ENCODE measurements around the gene TM9SF3.

Gene TM9SF3

DNA sequence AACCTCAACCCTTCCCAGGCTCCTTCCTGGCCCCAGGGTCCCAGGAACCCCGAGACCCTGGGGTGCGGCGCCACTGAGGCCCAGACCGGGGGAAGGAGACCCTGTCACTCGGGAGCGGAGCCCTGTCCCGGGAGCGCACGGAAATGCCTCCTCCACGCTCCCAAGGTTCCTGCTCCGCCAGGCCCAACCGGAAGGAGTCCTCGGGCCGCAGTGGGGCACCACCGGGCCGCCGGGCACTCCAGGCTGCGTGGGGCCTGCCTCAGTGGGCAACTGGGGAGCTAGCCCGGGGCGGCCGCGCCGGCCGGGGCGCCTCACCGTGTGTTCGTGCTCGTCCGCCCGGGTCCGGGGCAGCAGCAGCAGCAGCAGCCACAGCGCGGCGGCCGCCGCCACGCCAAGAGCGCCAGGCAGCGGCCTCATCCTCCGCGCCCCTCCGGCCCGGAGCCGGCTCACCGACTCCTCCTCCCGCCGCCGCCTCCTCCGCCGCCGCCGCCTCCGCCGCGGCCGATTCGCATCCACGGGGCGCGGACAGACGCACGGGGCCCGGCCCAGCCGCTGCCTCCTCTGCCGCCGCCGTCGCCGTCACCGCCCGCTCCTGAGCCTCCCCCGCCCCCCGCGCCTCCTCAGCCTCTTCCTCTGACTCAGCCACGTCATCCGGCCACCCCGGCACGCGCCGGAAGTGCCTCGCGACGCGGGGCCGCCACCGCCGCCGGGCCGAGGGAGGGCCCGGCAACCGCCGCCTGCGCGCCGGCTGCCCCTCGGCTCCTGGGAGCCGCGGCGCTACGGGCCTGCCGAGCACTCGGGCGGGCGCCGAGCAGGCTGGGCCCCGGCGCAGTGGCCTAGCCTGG is at the start of gene TM9SF3:
TSS of gene TM9SF3 (minus strand) at position 594 of the 845 bp plus-strand sequence. CDS start at position 417, 177 bp downstream.
- DNase-seq (ENCODE audit: low read depth) = no peak

DNA sequence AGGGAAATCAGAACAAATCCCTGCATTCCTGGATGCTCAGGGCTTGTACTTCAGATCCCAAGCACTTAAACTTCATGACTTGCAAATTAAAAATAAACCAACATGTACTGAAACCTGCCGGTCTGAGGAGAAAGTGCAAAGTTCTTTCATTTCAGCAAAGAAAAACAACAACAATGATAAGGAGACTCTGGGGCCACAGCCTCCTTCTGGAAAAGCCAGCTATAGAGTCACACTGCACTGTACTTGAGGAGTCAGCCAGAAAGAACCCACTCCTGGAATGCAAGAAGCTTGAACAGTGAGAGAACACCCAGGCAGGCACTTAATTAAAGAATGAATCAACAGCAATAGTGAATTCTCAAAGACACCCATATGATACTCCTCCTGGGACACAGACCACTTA is 49.7 kb upstream of the TM9SF3 start:
- no peak for DNase-seq (ENCODE audit: low read depth)

DNA sequence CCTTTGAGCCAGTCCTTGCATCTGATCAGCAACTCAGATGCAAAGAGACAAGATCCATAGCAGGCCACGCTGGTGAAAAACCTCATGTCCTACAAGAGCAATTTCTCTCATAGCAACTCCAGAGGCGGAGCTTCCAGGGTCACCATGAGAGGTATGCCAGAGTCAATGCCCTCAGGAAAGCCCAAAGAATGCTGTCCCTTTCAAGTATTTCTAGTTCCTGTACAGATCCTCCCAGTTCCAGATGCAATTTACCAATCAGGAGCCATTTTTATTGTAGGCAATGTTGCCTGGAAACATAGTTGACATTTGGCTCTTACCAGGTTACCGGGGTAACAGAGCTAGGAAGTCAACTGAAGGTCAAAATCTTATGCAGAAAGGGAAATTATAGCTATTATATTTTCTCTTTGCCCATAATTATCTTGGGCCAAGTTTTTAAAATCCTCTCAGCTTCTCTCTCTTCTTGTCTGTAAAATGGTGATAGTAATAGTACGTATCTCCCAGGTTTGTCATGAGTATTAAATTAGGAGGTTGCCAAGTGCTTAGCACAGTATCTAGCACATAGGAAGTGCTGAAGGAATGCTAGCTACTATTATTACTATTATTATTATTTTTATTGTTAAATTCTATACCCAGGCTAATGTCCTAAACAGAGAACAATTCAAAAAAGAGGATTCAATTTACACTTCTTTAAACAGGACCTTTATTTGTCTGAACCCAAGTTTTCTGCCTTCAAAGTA is 46.3 kb upstream of the TM9SF3 start:
- no peak for DNase-seq (ENCODE audit: low read depth)

DNA sequence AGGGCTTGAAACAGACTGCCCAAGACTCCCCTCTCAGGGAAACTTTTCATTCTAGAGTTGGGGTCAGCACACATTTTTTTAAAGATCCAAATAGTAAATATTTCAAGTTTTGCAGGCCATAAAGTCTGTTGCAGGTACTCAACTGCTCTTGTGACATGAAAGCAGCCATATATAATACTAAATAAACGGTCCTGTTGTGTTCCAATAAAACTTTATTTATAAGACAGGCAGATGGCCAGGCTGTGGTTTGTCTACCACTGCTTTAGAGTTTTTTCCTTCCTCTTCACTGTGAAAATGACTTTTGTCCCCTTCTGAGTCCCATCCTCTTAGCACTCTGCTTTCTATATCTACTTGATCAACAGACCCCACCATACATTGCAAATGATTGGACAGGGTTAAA is 40.5 kb upstream of the TM9SF3 start:
- no peak for DNase-seq (ENCODE audit: low read depth)

DNA sequence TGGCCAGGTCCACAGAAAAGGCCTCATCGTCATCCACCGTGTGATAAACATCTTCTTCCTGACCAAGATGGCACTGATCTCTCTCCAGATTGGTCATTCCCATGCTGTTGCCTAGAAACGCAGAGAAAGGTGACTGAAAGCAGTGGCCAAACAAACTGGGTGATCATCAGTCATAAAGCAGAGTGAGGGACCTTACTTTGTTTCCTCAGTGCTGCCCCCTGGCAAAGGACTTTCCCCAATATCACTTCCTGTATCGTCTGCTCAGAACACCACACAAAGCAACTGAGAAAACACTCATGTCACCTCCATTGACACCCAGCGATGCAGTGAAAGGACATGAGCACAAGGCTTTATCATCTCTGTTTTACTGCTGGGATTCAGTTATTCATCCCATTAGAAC is 40.0 kb upstream of the TM9SF3 start:
- no peak for DNase-seq (ENCODE audit: low read depth)

DNA sequence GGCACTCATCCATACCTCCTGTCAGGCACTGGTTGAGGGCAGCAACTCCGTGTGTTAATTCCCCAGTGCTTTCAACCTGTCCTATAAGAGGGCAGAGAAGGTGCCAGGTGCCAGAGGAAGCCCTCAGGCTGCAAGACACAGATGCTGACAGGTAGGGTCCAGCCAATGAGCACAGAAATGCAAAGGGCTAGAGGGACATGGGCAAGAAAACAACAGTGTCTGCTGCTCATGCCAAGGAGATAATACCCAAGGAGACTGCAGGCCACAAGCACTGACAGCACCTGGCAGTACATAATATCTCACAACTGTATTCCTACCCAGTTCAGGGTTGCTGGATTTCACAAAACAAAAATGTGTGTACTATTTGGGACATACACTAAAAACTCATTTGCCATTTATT is 38.4 kb upstream of the TM9SF3 start:
- DNase-seq (ENCODE audit: low read depth) = no peak

DNA sequence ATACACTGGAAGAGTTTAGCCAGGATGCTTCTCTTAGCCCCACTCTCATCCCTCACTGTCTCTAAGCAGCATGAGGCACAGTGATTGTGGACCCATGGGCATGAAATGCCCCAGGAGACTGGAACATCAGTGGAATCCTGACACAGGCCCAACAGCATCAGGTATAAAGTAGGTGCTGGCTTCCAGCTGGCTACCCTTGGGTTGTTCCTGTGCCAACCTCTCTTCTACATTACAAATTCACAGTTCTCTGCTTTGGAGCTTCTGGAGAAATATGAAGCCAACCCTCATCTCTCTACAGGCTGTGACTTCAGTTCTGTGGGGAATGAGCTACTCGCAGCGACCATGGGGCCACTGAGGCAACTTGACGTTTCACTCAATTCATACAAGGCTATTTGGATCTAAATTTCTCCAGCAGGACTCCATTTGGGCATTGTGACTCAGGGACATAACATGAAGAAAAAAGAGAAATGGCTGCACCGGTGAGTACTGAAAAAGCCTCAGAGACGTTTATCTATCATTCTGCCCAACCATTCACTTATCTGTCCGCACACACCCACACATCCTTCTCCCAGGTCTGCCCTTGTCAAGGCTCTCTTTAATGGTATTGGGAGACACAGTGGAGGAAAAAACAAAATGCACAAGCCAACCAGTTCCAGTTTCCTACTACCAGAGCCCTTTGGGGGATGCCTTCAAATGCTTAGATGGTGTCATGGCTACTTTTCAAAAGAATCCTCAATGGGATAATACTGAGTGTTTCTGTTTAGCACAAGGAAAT is 35.4 kb upstream of the TM9SF3 start:
- no peak for DNase-seq (ENCODE audit: low read depth)

DNA sequence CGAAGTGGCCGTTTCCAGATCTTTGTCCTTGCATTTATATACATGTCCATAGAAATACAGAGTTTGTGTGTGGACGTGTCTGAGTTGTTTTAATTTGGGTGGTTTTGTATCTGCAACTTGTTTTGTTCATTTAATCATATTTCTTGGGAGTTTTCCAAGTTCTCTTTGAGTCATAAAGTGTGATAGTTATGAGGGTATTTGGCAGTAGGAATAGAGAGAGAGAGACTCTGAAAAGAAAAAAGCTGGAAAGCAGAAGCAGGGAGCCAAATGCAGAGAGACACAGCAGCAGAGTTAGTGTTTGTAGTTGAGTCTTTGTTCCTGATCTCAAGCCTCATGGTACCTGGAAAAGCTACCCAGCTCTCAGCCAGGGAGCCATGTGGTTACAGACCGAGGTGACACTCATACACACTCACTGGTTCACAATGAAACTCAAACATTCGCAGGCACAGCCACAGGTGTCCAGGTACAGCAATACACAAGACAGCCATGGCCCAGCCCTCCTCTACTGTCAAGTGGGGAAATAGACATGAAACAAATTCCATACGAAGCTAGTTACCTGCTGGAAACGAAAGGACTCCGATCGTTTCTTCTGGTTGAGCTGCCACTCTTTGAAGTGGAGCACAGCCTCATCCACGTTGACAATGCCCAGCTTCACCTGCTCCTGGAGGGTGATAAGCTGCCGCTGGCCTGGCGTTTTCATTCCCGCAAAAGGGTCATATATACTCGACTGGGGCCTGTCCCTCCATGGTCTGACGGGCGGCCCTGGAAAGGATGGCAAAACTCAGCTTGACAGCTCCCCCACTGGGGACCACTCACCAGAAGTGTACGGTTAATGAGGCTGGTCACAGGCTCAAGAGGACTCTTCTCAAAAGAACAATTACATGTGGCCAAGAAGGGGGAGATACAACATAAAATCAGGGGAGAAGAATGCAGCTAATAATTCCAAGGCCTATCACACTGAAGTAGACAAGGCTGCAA is 33.3 kb upstream of the TM9SF3 start:
- DNase-seq (ENCODE audit: low read depth) = no peak

DNA sequence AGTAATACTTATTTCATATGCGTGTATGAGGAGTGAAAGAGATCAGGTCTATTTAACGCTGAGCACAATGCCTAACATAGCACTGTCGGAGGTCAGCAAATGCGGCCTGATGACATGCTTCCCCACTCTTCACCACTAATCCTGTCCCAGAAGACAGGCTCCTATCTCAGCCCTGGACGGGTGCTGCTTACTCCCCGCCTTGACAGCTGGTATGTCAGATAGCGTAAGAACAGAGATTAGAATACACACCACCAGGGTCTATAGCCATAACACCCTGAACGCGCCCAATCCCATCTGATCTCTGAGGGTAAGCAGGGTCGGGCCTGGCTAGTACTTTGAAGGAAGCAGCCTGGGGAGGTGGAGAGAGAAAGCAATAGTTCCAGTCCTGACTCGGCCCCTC is 32.3 kb upstream of the TM9SF3 start:
- DNase-seq (ENCODE audit: low read depth) = no peak

DNA sequence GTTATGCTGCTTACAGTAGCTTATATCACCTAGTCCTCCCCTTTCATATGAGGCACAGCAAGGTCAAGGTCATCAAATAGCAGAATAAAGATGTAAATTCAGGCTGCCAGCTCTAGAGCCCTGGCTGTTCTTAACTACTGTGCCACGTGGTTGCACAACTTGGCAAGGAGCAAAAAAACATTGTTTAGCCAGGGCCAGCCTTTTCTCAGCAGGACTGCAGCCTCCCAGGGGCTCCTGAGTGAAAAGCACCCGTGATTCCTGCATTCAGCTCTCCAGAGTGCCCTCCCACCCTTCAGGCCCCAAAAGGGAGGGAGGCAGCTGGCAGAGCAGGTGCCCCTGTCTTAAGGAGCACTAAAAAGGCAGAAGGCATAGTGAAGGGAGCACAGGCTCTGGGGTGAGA is 31.8 kb upstream of the TM9SF3 start:
- no peak for DNase-seq (ENCODE audit: low read depth)

DNA sequence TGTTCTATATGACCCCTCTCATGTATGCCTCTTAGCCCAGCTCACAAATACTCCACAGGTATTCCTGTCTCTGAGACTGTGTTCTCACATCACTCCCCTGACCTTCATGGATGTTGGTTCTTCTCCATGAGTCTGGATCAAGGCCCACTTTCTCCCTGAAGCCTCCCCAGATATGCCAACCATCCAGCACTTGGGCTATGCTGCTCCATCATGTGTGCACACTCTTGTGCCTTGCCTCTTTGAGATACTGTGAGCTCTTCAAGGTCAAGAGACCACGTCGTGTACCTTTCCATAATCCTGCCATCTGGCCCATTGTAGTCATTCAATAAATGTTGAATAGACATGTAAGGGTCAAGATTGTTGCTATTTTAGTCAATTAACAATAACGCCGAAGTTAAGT is 30.1 kb upstream of the TM9SF3 start:
- no peak for DNase-seq (ENCODE audit: low read depth)

DNA sequence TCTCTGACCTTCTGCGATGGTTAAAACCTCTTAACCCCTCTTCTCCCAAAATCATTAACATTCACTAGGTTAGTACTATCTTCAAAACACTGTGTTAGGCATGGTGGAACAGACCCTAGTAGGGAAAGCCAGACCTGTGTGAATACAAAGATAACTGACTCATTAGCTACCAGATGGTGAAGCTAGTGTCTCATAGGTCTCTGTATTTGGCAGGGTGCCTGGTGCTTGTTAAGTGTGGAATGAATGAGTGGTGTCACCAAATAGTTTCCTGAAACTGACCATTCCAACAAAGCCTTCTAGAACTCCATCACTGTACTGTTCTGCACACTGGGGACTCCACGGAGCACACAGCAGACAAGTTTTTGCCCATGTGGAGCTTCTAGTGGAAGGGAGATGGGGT is 27.7 kb upstream of the TM9SF3 start:
- DNase-seq (ENCODE audit: low read depth) = peak; percentile 77

DNA sequence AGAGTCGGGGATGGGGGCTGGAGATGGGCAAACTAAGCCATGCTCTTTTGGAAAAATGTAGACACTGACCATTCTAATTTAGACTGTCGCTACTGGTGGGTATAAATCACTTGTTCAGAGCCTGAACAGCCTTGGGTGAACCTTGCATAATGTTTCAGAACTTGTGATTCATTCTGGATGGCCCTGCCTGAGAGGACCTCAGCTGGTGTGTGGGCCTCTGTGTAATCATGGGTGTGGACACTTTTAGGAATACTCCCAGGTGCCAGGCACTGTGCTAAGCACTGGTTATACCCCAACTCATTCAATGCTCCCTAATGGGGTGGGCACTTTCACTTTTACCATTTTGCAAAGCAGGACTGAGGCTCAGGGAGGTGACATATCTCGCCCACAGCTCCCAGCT is 26.8 kb upstream of the TM9SF3 start:
- DNase-seq (ENCODE audit: low read depth) = no peak

DNA sequence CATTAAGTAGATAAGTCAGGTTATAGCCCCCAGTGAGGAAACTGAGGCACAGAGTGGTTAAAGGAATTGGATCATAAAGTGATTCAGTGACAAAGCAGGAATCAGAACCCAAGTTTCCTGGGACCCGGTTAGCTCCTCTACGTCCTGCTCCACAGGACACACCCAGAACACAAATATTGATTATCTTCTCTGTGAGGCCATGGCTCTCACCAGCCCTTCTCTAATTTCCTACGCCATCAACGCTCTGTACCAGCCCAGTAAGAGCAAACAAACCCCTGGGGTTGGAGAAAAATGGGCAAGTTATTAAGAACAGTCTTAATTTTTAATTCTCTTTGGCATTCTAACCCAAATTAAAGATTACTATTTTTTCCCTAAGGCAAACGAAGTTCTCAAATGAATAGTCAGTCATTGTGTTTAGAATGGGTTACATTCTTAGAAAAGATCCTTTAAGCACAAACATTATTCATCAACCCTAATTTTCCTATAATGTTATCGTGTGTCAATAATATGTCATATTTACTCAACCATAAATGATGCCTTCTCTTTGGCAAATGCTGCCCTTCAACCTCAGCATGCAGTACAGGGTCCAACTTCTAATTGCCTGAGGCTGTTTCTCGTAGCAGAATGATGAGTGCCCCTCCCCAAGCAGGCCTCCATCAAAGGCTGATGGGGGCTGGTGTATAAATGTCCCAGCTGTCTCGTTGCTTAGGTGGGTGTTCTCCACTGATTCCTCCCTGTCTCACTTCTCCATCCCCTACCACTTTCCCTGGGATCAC is 25.4 kb upstream of the TM9SF3 start:
- DNase-seq (ENCODE audit: low read depth) = no peak

DNA sequence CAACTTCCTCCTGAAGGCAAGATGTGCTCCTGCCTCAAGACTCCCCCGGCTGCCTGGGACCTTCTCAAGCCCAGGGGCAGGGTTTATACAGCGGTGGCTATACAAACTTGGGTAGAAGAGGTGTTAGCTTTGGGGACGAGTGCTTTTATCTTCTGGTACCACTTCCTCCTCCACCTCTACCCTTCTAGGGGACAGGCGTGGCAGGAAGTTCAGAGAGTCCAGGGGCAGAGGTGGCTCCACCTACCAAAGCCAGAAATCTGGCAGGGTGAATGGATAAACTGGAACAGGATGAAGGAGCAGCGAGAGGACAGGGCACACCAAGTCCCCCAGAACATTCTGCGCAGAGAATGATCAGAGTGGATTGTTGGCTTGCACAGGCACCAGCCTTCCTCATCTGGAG is 24.0 kb upstream of the TM9SF3 start:
- no peak for DNase-seq (ENCODE audit: low read depth)

DNA sequence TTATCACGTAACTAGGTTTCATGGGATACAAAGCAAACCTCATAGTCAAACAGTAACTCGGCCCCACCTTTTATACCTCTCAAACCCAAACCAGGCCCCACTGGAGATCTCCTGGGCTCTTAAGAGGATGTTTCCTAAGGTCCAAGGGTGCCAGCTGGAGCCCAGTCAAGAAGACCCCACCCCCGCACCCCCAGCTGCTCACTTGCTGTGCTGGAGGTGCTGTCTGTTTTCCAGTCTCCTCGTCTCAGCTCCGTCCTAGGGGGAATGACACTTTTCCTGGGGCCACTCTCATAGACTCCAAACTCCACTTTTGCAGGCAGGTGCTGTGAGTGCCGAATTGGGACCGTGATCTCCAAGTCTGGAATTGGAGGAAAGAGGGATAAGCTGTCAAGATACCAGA is 22.7 kb upstream of the TM9SF3 start:
- DNase-seq (ENCODE audit: low read depth) = no peak

DNA sequence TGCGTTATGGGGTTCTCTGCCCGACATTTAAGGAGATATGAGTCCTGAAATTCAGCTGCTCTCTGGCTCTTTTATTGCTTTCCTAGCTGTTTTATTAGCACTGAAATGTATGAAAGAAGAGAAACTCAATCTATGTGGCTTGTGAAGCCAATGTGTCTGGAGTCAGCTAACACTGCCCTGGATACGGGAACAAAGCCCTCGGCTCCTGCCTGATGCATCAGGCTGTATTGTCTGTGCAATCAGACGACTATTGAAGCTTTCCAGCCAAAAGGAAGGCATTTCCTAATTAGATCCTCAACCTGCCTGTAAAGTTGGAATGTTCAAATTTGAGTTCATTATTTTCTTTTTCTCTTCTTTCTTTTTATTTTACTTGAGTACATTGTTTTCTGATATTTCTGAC is 22.0 kb upstream of the TM9SF3 start:
- DNase-seq (ENCODE audit: low read depth) = no peak

DNA sequence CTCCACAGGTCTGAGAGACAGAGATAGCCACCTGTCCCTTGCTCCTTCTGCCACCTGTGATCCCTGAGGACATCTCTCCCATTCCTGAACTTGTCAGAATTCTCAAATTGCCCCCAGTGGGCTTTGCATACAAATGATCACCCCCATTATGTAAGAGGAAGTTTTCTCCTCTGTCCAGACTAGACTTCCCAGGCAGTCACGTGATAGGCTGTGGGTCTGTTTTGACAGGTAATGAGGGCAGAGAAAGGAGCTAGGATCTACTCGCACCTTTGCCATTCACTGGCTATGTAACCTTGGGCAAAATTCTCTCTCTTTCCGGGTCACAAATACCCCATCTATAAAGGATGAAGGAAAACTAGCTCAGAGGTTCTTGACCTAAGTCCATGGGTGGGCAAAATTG is 21.4 kb upstream of the TM9SF3 start:
- no peak for DNase-seq (ENCODE audit: low read depth)

DNA sequence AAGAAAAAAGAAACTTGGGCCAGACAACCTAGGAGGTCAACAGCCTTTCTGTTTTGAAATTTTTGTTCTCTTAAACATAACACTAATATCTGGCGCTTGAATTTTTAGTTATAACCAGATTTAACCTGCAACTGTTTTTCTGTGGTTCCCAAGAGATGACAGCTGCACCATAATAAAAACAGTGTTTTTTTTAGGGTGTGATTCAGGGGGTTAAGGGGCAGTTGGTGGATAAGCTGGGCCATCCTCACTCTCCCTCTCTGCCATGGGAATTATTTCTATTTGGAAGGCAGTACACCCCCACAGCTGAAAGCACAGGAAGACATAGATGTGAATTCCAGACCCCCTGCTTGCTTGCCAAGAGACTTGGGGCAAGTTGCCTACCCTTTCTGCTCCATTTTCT is 20.1 kb upstream of the TM9SF3 start:
- no peak for DNase-seq (ENCODE audit: low read depth)

DNA sequence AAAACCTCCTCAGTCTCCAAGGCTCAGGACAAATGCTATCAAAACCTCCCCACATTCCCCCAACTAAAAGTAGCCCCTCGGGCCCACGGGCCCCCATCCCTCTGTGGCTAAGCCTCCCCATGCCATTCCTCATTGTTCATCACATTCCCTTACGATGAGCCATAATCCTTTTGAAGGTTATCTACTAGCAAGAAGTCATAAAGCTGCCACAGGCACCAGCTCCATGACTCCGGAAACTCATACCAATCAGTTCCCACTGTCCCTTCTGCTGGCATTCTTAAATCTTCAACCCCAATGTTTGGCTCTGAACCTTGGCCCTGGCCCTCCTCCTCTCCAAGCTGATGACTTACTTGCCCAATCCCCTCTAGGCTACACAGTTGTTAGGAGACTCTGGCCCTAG is 19.4 kb upstream of the TM9SF3 start:
- no peak for DNase-seq (ENCODE audit: low read depth)

DNA sequence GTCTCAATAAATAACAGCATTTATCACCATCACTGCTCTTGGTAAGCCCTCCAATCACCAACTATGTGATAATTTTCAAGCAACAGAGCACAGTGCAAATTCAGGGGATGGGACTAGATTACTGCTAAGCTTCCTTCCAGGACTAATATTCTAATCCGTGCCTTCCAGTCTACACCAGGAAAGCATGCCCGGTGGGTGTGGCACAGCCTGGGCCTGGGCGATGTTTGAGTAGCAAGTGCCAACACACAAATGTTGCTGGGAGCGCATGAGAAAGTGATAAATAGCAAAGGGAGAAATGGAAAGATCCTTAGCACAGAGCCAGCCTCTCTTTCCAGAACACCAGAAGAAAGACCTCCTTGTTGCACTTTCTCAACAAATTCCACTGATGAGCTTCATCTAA is 13.5 kb upstream of the TM9SF3 start:
- no peak for DNase-seq (ENCODE audit: low read depth)
